ENCODE measurements around the gene IER2. TPM values are rescaled to one million over a fixed set of nuclear protein-coding genes. Genes with fewer than 3 reads are reported as not detected.

IER2 gene
- total and polyA plus RNA-seq, 12 donors, result 7.4 to 121 (median 61.8) TPM

DNA sequence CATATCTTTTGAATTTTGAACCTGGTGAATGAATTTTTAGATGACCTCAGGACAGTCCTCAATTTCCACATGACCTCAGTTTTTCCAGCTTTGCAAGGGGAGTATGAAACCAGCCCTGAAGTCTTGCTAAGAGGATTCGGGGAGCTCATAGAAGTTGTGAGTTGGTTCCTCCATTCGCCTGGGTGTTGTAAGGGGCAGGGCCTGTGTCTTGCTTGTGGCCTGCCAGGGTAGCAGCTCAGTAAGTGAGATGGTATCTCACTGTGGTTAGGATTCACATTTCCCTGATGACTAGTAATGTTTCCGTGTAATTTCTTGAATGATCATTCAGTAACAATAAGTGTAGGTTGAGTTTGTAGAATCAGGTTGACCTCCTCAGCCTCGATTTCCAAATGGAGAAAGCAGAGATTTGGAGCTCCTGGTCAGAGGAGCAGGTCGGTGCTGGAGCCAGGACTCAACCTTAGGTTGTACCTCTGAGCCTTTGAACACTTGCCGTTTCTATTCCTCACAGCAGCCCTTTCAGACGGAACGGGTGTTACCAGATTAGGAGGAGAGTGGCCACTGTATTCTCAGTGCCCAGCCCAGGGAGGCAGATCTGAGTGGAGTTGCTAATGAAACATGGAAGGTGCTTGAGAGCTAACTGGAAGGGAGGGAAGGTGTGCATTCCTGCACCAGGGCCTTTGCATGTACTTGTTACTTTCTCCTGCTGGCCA is 17.6 kb upstream of the IER2 start:
- 81 to 89% (median 88%) methylated on average over 8 of the region's 8 CpGs for WGBS, 4 donors
- TF ChIP-seq POLR2A (IDR thresholded peaks at IDR 0.05), result no peak
- TF ChIP-seq, protein P1, sequence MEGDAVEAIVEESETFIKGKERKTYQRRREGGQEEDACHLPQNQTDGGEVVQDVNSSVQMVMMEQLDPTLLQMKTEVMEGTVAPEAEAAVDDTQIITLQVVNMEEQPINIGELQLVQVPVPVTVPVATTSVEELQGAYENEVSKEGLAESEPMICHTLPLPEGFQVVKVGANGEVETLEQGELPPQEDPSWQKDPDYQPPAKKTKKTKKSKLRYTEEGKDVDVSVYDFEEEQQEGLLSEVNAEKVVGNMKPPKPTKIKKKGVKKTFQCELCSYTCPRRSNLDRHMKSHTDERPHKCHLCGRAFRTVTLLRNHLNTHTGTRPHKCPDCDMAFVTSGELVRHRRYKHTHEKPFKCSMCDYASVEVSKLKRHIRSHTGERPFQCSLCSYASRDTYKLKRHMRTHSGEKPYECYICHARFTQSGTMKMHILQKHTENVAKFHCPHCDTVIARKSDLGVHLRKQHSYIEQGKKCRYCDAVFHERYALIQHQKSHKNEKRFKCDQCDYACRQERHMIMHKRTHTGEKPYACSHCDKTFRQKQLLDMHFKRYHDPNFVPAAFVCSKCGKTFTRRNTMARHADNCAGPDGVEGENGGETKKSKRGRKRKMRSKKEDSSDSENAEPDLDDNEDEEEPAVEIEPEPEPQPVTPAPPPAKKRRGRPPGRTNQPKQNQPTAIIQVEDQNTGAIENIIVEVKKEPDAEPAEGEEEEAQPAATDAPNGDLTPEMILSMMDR (IDR thresholded peaks at IDR 0.05), result no peak
- H3K4me1 ChIP-seq (replicated peaks in 1 of 2), result peaks cover 0 to 8% of the 10 kb centered on the region in 2 donors
- H3K36me3 ChIP-seq (replicated peaks in 1 of 2), result peaks cover 0 to 25% of the 10 kb centered on the region in 2 donors
- no peaks in the 10 kb centered on the region for H3K27me3 ChIP-seq
- H3K27ac ChIP-seq, result no peak overlapping the region
- H3K9me3 ChIP-seq (replicated peaks in 1 of 3), result no peaks in the 10 kb centered on the region
- no peak overlapping the region for H3K4me3 ChIP-seq
- DNase-seq, result no peak
- intact Hi-C loops (cut with DNase I), result no loop called here

DNA sequence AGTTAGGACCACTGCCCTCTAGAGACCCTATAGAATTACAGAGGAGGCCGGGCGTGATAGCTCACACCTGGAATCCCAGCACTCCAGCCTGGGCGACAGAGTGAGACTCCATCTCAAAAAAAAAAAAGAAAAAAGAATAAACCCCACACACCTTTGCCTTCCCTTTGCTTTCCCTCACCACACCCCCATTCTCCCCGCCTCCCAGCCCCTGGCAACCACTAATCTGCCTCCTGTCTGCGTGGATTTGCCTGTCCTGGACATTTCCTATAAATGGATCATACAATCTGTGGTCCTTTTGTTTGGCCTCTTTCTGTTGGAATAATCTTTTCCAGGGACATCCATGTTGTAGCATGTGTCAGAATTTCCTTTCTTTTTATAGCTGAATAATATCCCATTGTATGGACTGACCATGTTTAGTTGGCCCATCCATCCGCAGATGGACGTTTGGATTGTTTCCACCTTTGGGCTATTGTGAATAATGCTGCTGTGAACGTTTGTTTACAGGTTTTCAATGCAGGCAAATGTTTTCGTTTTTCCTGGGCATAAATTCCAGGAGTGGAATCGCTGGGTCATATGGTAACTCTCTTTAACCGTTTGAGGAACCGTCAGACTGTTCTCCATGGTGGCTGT is 16.9 kb upstream of the IER2 start:
- TF ChIP-seq POLR2A (IDR thresholded peaks at IDR 0.05), result no peak
- TF ChIP-seq, protein P1 (IDR thresholded peaks at IDR 0.05), result no peak
- 76 to 85% (median 84%) methylated on average over 12 of the region's 12 CpGs for WGBS, 4 donors
- intact Hi-C loops (cut with DNase I), result no loop called here

DNA sequence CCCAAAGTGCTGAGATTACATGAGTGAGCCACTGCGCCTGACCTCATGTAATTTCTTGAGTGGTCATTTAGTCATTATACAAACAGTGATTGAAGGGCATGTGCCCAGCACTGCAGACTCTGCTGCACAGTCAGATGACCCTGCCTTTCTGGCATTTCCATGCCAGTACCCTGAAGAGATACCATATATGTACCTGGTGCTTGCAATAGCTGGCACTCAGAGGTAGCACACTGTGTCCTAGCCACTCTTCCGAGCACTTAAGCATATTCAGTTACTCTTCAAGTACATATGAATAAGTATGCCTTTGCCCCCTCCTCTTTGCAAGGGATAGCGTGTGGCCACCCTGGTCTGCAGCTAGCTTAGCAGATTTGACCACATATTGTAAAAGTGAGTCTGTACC is 15.6 kb upstream of the IER2 start:
- 85 to 97% (median 92%) methylated on average over 3 of the region's 3 CpGs for WGBS, 4 donors
- intact Hi-C loops (cut with DNase I), result no loop called here

More for the DNA sequence above, 16.9 kb upstream of the IER2 start:
- Histone ChIP-seq H3K4me3 (no peak overlapping the region), H3K4me1 (replicated peaks in 1 of 2) (peaks cover 0 to 7% of the 10 kb centered on the region in 2 donors), H3K27ac (no peak overlapping the region), H3K9me3 (replicated peaks in 1 of 3) (no peaks in the 10 kb centered on the region), H3K36me3 (replicated peaks in 1 of 2) (peaks cover 0 to 32% of the 10 kb centered on the region in 2 donors), H3K27me3 (no peaks in the 10 kb centered on the region)
- DNase-seq, result no peak

More for the DNA sequence above, 15.6 kb upstream of the IER2 start:
- DNase-seq, result no peak
- Histone ChIP-seq H3K36me3 (replicated peaks in 1 of 2) (peaks cover 0 to 37% of the 10 kb centered on the region in 2 donors), H3K9me3 (replicated peaks in 1 of 3) (no peaks in the 10 kb centered on the region), H3K27me3 (no peaks in the 10 kb centered on the region), H3K27ac (no peak overlapping the region), H3K4me3 (no peak overlapping the region), H3K4me1 (replicated peaks in 1 of 2) (no peaks in the 10 kb centered on the region)
- TF ChIP-seq, protein P1 (IDR thresholded peaks at IDR 0.05), result no peak
- no peak for TF ChIP-seq POLR2A (IDR thresholded peaks at IDR 0.05)

Measured in adrenal gland (tissue), 12 donors.